Measurements from ENCODE around the gene CPZ. TPM values are rescaled to one million over a fixed set of nuclear protein-coding genes. Genes with fewer than 3 reads are reported as not detected.

CPZ gene
- total and polyA plus RNA-seq, 12 donors, result 0.53 to 6.4 (median 3.9) TPM

Other genes starting within 250 kb of the CPZ start
- gene ACOX3, start 152.0 kb upstream of the CPZ start, total RNA-seq, result 10 to 100 TPM; 16.6 to 44.2 (median 26.2) TPM
- gene ACOX3, start 152.0 kb upstream of the CPZ start, polyA plus RNA-seq, result 10 to 100 TPM; 10.4 to 29.4 (median 27.3) TPM
- gene TRMT44, start 152.0 kb upstream of the CPZ start, total RNA-seq, result 10 to 100 TPM in 8 of 9 donors, 1 to 10 TPM in 1; 9.8 to 26.2 (median 14.7) TPM
- gene TRMT44, start 152.0 kb upstream of the CPZ start, polyA plus RNA-seq, result 10 to 100 TPM in 1 of 3 donors, 1 to 10 TPM in 2; 6.0 to 12.9 (median 9.9) TPM
- gene GPR78, start 12.4 kb upstream of the CPZ start, total RNA-seq, result under 1 TPM in 2 of 9 donors, not detected in 7; 0.06 to 0.08 TPM
- gene GPR78, start 12.4 kb upstream of the CPZ start, polyA plus RNA-seq, result under 1 TPM in 2 of 3 donors, not detected in 1; 0.03 to 0.08 TPM

Data from adrenal gland (tissue), 12 donors.